HG02885 (cell line): ENCODE results near the gene LYSMD2.
A peak's percentile ranks its signal among the peaks of the same experiment; 100 is the strongest.
"Not testable (repeated sequence)": the region's sequence is repeated elsewhere in the genome, so short reads cannot be mapped to it uniquely, and the experiment has no call there.

ENCODE experiments used
- ATAC-seq: cut with Tn5 transposase; IDR thresholded peaks from one replicate; pipeline ENCODE4 v1.9.1; 2021; ENCODE audit warnings: mild to moderate bottlenecking; ENCODE audit not compliant: unreplicated experiment, poor library complexity

LYSMD2 gene, protein sequence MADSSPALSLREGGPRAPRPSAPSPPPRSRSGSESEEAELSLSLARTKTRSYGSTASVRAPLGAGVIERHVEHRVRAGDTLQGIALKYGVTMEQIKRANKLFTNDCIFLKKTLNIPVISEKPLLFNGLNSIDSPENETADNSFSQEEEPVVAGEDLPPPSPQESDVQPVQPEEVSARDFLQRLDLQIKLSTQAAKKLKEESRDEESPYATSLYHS

DNA sequence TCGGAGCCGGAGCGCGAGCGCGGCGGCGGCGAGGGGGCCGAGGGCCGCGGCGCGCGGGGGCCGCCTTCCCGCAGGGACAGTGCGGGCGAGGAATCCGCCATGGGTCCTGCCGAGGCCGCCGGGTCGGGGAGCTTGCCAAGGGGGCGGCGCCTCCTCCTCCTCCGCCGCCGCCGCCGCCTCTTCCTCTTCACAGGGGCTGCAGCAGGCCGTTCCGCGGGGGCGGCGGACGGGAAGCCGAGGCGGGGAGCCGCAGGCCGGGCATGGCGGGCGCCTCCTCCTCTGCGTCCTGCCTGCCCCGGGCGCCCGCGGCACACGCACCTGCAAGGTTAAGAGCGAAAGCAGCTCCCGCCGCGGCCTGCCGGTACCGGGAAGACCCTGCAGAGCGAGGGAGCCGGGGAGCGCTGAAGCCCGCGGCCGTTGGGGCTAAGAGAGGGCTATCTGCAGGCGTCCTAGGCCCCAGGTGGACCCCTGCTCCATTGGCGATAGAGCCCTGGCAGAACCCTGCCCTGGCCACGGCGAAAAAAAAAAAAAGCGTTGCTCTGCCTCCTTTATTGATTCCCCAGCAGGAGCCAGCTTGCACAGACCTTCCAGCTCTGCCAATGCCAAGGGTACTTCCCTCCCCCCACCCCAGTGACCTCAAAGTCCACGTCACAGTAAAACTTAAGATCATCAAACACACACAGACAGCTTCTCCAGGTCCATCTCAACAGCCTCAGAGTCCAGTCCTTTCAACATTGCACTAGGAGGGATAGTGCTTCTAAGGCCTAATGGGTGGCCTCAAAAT is at the start of gene LYSMD2:
LYSMD2 (minus strand) TSS at position 134 of the 784 bp plus-strand sequence; CDS start at position 101, 33 bp downstream.
- ATAC-seq: peak; percentile 57

DNA sequence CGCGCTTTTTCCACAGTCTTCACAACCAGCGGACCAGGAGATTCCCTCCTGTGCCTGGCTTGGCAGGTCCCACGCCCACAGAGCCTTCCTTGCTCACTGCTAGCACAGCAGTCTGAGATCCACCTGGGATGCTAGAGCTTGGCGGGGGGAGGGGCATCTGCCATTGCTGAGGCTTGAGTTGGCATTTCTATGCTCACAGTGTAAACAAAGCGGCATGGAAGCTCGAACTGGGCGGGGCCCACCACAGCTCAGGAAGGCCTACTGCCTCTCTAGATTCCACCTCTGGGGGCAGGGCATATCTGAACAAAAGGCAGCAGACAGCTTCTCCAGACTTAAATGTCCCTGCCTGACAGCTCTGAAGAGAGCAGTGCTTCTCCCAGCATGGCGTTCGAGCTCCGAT is 49.7 kb upstream of the LYSMD2 start:
- ATAC-seq: not testable (repeated sequence)

DNA sequence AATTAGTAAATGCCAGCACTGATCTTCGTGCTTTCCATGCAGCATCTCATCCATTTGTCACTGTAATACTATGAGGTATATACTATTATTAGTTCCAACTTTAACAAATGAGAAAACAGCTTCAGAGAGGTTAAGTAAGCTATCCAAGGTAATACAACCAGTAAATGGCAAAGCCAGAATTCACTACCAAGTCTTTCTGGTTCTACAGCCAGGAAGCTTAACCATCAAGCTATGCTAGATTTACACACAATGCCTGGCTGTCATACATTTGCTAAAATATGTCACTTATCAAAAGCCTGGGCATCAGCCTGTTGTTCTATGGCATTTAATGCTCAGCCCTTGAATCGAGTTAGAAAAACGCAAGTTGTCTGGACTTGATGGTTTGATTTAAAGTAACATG is 46.5 kb upstream of the LYSMD2 start:
- ATAC-seq: no peak

DNA sequence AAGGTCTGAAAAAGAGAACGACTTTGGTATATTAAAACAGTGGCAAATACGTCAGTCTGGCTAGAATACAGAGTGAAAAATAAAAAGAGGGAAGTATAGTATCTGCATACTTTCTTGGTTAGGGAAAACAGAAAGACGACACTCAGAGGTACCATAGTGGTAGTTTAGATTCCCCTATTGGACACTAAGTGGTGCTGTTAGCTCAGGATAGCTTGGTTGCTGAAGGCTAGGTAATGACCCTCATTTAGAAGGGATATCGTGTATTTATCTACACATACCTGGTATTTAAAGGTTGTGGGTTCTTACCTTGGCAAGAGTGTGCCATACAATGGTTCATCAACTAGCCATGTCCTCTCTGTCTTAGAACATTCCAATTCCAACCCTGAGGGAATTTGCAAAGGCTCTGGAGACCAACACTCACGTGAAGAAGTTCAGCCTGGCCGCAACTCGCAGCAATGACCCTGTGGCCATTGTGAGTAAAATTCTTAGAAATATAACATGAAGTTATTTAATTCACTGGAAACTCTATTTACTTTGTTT is 45.0 kb upstream of the LYSMD2 start:
- ATAC-seq: no peak

DNA sequence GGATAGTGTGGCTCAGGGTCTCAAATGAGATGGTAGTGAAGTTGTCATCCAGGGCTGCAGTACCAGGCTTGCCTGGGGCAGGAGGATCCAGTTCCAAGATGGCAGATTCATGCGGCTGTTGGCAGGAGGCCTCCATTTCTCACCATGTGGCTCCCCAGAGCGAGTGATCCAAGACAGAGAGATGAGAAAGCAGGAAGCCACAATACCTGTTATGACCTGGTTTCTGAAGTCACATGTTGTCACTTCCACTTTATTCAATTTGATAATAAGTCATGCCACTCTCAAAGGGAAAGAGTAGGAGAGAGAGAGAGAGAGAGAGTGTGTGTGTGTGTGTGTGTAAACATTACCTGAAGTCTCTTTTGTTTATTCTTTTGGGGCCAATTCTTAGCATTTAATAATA is 44.1 kb upstream of the LYSMD2 start:
- ATAC-seq: no peak

DNA sequence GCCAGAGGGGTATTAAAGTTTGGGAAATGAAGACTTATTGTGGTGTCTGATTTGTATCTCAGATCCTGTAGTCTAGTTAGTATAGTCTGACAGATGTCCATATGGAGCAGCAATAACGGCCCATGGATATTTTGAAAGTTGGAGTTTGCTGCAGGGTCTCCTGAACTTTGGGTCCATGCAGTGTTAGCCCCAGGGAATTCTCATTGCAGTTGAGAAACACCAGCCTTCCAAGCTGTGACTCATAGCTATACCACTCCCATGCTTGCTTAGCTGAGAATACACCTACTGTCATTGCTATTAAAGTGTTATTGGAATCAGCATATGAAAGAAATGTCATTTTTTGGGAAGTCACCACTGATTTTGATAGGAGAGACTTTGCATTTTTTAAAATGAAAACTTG is 43.2 kb upstream of the LYSMD2 start:
- no peak for ATAC-seq

DNA sequence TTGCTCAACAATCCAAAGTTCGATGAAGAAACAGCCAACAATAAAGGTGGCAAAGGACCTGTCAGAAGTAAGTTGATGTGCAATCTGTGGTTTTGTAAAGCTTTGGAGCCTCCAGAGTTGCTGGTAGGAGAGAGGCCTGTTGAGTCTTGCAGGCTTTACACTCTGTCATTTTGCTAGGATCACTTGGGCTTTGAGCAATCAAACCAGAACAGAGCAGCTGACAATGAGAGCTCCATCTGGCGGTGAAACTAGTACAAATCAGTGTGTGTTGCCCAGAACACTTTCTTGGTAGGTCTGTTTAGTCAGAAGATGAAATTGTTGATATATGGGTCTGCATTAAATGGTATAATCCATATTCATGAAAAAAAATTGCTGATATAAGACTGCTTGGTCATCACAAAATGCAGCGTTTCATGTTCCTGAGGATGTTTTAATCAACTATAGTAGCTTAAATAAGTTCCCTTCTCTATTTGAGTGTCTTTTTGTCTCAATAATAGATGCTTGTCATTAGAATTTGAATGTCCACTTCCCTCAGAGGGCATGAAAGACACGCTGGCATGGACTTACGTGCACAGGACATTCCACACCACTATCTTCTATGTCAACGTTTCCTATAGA is 39.6 kb upstream of the LYSMD2 start:
- ATAC-seq: peak; percentile 63

DNA sequence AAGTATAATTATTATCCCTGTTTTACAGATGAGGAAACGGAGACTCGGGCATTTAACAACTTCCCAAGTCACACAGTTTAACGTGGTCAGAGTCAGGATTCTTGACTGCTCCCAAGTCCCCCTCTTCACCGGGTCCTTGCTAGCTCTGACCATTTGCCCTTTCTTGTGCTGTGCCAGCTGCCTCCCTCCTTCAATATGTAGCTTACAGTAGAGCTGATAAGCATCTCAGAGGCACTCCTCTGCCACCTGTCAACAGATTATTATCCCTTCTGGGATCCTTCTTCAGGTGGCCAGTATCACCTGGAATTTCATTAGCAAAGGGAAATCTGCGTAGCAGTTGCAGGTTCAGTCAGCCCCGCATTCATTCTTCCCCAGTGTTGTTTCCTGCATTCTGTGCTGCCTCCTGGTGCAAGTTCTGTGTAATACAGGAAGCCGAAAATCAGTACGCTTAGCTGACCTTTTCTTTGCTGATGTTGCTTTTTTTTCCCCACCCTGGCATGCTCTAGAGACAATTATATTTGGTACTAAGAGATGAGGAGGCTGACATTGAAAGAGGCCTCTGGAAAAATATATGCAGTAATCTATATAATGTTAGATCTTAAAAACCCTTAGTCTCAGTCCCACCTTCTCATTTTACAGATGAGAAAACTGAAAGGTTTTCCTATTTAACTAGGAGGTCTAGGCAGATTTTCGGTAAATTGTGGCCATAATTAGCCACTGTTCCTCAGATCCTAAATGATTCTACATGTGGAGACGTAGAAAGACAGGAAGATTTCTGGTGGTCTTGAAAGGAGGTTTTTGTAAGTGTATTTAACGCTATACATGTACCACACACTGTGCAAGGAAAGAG is 38.7 kb upstream of the LYSMD2 start:
- ATAC-seq: peak; percentile 66

DNA sequence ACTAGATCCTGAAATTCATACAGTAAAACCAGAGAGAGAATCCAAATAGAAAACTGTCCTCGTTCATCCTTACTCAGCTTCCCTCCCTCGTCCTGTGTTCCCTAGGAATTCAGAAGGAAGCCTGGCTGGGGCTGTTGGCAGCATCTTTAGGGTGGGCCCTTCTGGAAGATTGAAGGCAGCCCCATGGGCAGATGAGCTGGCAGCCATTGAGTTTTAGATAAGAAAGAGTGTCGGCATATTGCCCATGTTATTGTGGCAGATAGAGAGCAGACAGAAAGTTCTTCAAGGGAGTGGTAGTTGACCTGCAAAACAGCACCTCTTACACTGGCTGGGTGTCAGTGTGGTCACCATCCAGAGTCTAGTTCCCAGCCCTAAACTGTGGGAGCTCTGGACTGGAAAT is 37.5 kb upstream of the LYSMD2 start:
- ATAC-seq: no peak

DNA sequence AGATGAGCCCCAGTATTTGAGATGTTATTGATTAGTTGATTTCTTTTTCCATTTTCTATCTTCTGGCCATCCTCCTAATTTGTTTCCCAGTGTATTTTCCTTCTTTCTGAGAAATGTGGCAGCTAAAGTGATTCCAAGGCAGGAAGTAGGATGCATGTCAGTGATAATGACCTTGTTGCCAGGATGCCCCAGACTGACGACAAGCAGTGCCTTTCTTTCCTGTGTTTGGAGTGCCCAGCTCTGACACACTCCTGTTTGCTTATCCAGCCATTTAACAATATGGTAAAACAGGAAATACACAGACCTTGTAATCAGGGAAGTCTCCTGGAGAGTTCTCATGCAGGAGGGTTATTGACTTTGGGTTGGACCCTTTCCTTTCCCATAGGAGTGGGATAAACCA is 34.3 kb upstream of the LYSMD2 start:
- ATAC-seq: no peak

DNA sequence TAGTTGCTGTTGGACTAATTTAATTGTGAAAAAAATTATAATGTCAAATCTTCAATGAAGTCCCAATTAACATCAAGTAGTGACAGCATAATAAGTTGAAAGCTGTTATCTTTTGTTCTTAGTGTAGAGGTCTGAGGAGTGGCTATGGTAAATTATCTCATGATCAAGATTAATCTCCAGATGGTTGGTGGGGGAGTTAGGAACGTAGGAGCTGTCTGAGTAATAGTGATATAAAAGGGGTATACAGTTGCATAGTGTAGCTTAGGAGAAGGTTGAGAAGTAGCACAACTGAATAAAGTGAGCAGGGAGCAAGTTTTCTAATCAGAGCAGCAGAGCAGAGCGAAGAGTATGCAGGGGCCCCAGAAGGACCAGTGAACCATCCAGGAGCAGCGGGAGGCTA is 33.4 kb upstream of the LYSMD2 start:
- no peak for ATAC-seq

DNA sequence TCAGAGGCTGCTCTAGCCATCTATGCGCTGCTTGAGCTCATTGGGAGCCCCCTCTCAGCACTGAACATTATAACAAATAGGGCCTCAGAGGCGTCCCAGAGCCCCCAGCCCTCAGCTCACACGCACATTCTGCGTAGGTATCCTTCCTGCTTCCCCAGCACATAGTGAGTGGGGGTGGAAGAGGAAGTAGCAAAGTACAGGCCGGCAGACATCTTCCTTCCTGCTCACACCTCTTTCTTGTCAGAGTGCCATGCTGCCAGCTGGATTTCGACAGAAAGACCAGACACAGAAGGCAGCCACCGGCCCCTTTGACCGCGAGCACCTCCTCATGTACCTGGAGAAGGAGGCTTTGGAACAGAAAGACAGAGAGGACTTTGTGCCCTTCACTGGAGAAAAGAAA is 30.6 kb upstream of the LYSMD2 start:
- ATAC-seq: no peak

DNA sequence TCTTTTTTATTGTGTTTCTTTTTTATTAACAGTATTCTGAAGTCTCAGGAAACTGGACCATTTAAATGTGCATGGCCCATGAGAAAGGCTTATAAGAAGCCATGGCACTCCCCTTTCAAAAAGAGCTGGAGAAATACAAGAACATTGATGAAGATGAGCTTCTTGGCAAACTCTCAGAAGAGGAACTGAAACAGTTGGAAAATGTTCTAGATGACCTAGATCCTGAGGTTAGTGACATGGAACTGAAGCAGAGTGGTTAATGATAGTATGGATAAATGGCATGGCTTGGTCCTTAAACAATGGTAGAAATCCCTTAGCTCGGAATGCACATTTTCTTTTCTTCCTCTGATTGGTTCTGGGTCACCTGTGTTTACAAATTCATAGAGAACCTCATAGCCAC is 28.9 kb upstream of the LYSMD2 start:
- no peak for ATAC-seq

DNA sequence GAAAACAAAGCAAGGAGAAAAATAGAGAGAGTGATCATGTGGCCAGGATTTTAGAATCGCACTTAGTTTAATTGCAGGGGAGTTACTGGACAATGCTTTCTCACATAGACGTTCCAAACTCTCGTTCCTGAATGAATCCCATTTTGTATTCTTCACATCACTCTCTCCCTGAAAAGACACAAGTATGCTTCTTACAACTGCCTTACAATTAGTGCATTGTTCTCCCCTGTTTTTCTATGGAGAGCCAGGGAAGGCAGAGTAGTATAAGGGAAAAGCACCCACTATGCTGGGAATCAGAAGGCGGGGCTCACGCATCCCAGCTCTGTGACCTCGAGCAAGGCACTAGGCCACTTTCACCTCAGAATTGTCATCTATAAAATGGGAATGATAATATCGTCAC is 28.3 kb upstream of the LYSMD2 start:
- no peak for ATAC-seq

DNA sequence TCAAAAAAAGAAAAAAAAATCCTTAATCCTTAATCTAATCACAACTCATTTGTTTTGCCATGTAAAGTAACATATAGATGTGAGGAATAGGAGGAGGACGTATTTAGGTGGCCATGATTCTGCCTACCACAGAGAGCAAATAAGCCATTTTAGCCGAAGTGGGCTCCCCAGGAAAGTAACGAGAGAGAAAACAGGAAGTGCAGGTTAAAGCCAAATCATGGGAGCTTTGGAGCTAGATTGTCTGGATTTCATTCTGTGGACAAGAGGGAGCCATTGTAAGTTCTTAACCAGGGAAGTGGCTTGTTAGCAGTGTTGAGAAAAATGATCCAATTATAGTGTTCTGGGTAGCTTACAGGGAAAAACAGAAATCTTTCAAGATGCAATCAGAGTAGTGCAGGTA is 23.4 kb upstream of the LYSMD2 start:
- no peak for ATAC-seq

DNA sequence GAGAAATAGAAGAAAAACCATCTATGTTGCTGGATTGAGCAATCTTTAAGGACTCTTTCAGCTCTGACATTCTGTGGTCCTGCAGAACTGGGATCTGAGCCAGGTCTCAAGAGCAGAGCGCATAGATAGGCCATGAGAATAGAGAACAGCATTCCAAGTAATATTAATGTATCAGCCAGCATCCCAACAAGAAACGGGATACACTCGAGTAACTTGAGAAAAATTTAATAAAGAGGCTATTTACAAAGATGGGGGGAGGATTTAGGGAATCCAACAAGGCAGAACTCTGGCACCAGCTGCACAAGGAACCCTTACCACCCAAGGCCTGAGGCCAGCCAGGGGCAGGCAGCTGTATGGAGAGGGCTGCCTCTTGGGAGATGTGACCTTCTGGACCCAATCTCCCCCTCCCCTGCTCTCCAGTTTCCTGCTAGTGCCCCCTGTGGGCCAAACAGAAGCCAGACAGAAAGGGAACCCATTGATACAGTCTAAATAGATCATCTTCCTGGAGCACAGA is 22.2 kb upstream of the LYSMD2 start:
- no peak for ATAC-seq

DNA sequence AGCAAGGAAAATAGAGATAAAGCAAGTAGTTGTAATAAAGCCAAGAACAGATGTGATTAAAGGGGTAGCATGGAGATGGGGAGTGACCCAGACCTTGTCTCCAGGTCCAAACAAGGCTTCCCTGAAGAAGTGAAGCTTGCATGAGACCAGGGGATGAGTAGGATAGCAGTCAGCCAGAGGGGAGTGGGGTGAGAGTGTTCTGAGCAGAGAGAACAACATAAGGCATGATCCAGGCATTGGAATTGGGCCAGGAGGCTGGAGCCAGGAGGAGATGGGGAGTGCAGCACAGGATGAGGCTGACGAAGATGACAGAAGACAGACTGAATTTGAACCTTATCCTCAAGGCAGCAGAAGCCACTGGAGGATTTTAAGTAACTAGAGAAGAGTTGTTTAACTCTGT is 21.2 kb upstream of the LYSMD2 start:
- ATAC-seq: no peak

DNA sequence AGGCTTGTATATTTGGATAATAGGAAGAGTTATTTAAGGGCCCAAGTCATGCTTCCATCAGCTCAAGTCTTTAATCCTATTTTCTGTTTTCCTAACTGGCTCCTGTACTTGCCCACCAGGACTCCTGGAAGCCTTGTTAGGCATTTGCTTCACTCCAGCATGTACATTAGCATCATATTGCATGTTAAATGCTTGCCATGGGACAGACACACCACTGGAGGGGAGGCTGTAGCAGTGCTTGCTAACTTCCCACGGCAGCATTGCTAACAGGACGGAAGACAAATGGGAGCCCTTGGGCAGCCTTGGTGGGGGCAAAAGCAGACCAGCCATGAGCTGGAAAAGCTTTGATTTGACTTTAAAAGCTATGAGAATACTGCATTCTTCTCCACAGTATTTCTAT is 20.0 kb upstream of the LYSMD2 start:
- no peak for ATAC-seq

DNA sequence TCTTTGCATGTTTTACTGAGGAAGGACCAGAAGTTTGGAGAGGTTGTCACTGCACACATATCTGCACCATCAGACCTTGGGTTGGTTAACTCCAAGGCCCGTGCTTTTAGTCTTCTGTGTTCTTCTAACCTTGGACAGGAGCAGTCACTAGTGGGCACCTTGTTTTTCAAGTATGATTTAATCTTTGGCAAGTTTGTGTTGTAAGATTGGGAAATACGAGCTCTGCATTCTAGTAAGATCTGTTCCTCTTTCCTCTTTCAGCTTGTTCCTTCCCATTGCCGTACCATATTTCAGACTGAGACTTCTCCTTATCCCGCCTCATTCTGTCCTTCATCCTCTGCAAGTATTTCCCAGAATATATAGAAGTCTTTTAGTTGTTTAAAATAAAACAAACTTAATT is 19.0 kb upstream of the LYSMD2 start:
- ATAC-seq: no peak

DNA sequence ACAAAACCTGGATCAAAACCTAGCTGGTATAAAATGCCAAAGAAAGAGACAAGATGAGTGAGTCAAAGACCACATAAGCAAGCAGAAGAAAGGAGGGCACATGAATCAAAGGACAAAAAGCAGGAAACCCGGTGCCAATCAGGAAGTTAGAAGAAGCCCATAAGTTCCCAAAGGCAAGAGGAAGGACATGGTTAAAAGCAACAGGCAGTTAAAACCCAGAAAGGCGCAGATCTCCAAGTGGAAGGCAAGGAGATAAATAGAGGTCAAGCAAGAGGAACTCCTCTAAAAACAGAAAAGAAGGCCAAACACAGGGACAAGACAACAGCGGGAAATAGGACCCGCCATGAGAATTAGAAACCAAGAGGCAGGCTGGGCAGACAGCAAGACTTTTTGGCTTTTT is 18.3 kb upstream of the LYSMD2 start:
- no peak for ATAC-seq
